Measurements from ENCODE around the gene KIF5A. TPM values are rescaled to one million over a fixed set of nuclear protein-coding genes. Genes with fewer than 3 reads are reported as not detected.
"Not testable (repeated sequence)": the region's sequence is repeated elsewhere in the genome, so short reads cannot be mapped to it uniquely, and the experiment has no call there.

Gene KIF5A
- total RNA-seq, 2 donors from 2014 or later, result 0.81 to 2.7 TPM

DNA sequence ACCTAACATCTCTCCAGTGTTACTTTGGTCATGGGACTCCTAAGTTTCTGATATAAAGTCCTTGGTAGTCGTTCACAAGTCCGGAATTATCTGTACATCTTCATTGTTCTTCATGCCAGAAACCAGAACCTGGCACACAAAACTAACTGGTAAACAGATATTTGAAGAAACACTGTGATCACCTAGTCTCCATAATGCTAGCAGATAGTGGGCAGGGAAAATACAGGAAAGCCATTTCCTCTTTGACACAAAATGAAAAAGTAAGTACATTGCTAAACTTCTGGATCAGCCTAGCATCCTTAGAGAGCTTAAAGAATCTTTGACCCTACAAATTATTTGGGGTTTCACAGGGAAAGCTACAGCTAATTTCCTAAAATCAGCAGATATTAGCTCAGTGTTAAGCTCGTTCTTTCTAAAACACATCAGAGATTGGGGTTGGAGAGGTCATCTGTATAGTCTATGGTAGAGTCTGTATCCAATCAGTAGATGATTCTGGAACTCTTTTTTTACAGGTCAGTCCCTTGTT is 34.4 kb upstream of the KIF5A start:
- H3K4me3 ChIP-seq, result no peak overlapping the region
- ATAC-seq (ENCODE audit: insufficient number of reproducible peaks, low FRiP score, low read depth) (no peak), DNase-seq (ENCODE audit: low spot score) (no peak)
- H3K27ac ChIP-seq, result no peak overlapping the region
- no peaks in the 10 kb centered on the region for H3K27me3 ChIP-seq (replicated peaks; ENCODE audit: insufficient read depth)
- no peaks in the 10 kb centered on the region for H3K9me3 ChIP-seq
- H3K36me3 ChIP-seq, result peaks cover 53% of the 10 kb centered on the region
- peaks cover 22 to 25% of the 10 kb centered on the region in 2 donors for H3K4me1 ChIP-seq (ENCODE audit: control insufficient read depth in 1 of 2, low read depth in 2 of 2)
- TF ChIP-seq, protein P1, sequence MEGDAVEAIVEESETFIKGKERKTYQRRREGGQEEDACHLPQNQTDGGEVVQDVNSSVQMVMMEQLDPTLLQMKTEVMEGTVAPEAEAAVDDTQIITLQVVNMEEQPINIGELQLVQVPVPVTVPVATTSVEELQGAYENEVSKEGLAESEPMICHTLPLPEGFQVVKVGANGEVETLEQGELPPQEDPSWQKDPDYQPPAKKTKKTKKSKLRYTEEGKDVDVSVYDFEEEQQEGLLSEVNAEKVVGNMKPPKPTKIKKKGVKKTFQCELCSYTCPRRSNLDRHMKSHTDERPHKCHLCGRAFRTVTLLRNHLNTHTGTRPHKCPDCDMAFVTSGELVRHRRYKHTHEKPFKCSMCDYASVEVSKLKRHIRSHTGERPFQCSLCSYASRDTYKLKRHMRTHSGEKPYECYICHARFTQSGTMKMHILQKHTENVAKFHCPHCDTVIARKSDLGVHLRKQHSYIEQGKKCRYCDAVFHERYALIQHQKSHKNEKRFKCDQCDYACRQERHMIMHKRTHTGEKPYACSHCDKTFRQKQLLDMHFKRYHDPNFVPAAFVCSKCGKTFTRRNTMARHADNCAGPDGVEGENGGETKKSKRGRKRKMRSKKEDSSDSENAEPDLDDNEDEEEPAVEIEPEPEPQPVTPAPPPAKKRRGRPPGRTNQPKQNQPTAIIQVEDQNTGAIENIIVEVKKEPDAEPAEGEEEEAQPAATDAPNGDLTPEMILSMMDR (IDR thresholded peaks at IDR 0.05), result no peak

DNA sequence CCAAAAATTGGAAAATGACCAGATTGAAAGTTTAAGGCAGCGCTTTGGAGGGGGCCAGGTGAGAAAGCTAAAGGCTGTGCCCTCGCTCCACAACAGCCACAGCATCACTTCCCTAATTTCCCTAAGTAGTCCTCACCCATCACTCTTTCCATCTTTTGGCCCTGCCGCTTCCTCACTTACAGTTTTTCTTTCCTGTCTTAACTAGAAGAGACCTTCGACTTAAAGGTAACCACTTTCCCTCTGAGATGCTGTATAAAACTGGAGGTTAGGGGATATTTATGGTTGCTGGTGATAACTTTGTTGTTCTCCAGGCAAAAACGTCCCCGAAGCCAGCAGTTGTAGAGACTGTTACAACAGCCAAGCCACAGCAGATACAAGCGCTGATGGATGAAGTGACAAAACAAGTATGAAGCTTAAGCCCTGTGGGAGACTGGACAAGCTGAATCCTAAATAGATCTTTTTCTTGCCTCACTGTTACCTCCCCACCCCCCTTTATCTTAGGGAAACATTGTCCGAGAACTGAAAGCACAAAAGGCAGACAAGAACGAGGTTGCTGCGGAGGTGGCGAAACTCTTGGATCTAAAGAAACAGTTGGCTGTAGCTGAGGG is 33.8 kb upstream of the KIF5A start:
- H3K27ac ChIP-seq, result no peak overlapping the region
- ATAC-seq (ENCODE audit: insufficient number of reproducible peaks, low FRiP score, low read depth) (no peak), DNase-seq (ENCODE audit: low spot score) (no peak)
- H3K9me3 ChIP-seq, result no peaks in the 10 kb centered on the region
- no peak overlapping the region for H3K4me3 ChIP-seq
- peaks cover 53% of the 10 kb centered on the region for H3K36me3 ChIP-seq
- no peaks in the 10 kb centered on the region for H3K27me3 ChIP-seq (replicated peaks; ENCODE audit: insufficient read depth)
- TF ChIP-seq, protein P1 (IDR thresholded peaks at IDR 0.05), result no peak
- H3K4me1 ChIP-seq (ENCODE audit: control insufficient read depth in 1 of 2, low read depth in 2 of 2), result peaks cover 22 to 27% of the 10 kb centered on the region in 2 donors

DNA sequence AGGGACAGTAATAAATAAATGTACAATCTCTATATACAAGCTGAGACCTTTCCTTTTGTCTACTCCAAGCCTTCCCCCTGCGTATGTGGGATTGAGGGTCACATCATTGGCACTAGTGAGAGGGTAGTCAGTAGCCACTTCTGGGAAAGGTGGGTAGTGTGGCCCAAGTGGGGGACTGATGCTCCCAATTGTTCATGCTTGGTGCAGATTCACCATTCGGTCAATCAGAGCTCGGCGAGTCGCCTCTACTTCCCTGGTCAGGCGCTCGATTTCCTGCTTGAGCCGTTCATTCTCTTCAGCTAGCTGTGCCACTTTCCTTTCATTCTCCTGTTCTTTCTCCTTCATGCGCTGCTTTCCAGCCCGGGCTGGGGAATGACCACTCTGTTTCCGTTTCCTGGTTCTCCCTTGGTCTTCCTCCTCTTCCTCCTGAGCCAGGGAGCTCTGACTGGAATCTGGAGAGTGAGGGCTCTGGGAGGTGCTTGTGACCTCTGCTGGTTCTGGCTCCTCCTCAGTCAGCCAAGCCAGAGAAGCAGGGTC is 33.2 kb upstream of the KIF5A start:
- Histone ChIP-seq H3K27me3 (replicated peaks; ENCODE audit: insufficient read depth) (no peaks in the 10 kb centered on the region), H3K27ac (peak overlapping the region; percentile 23 to 94), H3K4me1 (ENCODE audit: control insufficient read depth in 1 of 2, low read depth in 2 of 2) (peaks cover 29 to 34% of the 10 kb centered on the region in 2 donors), H3K36me3 (peaks cover 51% of the 10 kb centered on the region), H3K9me3 (no peaks in the 10 kb centered on the region), H3K4me3 (no peak overlapping the region)
- TF ChIP-seq, protein P1 (IDR thresholded peaks at IDR 0.05), result no peak
- no peak for ATAC-seq (ENCODE audit: insufficient number of reproducible peaks, low FRiP score, low read depth)
- DNase-seq (ENCODE audit: low spot score), result no peak

- Histone ChIP-seq H3K9me3 (no peaks in the 10 kb centered on the region), H3K36me3 (peaks cover 46% of the 10 kb centered on the region), H3K27ac (peak overlapping the region; percentile 23 to 94), H3K27me3 (replicated peaks; ENCODE audit: insufficient read depth) (no peaks in the 10 kb centered on the region), H3K4me1 (ENCODE audit: control insufficient read depth in 1 of 2, low read depth in 2 of 2) (peaks cover 30 to 39% of the 10 kb centered on the region in 2 donors), H3K4me3 (no peak overlapping the region)
- TF ChIP-seq, protein P1 (IDR thresholded peaks at IDR 0.05), result no peak
- no peak for ATAC-seq (ENCODE audit: insufficient number of reproducible peaks, low FRiP score, low read depth)
- DNase-seq (ENCODE audit: low spot score), result no peak
Observed at GRCh38 chr12:57517187-57517586, 32.7 kb upstream of the KIF5A start.

GRCh38 chr12:57517718-57518117 is 32.1 kb upstream of the KIF5A start:
- peak overlapping the region; percentile 83 for H3K4me3 ChIP-seq

More at GRCh38 chr12:57517718-57518117, 32.1 kb upstream of the KIF5A start:
- not testable (repeated sequence) for H3K9me3 ChIP-seq; DNase-seq (ENCODE audit: low spot score); ATAC-seq (ENCODE audit: insufficient number of reproducible peaks, low FRiP score, low read depth); H3K27me3 ChIP-seq (replicated peaks; ENCODE audit: insufficient read depth)
- H3K36me3 ChIP-seq, result peaks cover 41% of the 10 kb centered on the region
- peaks cover 30 to 39% of the 10 kb centered on the region in 2 donors for H3K4me1 ChIP-seq (ENCODE audit: control insufficient read depth in 1 of 2, low read depth in 2 of 2)
- peak overlapping the region; percentile 22 to 94 for H3K27ac ChIP-seq

Measured in thoracic aorta (tissue), 2 donors.